HL-60/S4 treated with phorbol 12-myristate 13-acetate at 8.2 ng/mL for 4 days and 3 days (cell line): ENCODE measurements around the gene BAZ1B.

ENCODE experiments used
- in situ Hi-C: fragments of 300-500 bp; cut with MboI; formaldehyde crosslinking; loops from 2 replicates; pipeline ENCODE4 v1.15.0; 2022; ENCODE audit warnings: low sequenced_read_pairs

BAZ1B gene

GRCh38 chr7:73391396-73391795, 130.7 kb downstream of the BAZ1B start:
- in situ Hi-C loops = loop anchor here (25.0 kb wide), 1 partner anchor 96 kb away; no protein-coding TSS in a partner anchor
